Measurements from ENCODE around the gene TREML2. TPM values are rescaled to one million over a fixed set of nuclear protein-coding genes. Genes with fewer than 3 reads are reported as not detected.

Gene TREML2
- total and polyA plus RNA-seq, 4 donors, result 0.30 to 0.62 (median 0.38) TPM; not detected in 1

DNA sequence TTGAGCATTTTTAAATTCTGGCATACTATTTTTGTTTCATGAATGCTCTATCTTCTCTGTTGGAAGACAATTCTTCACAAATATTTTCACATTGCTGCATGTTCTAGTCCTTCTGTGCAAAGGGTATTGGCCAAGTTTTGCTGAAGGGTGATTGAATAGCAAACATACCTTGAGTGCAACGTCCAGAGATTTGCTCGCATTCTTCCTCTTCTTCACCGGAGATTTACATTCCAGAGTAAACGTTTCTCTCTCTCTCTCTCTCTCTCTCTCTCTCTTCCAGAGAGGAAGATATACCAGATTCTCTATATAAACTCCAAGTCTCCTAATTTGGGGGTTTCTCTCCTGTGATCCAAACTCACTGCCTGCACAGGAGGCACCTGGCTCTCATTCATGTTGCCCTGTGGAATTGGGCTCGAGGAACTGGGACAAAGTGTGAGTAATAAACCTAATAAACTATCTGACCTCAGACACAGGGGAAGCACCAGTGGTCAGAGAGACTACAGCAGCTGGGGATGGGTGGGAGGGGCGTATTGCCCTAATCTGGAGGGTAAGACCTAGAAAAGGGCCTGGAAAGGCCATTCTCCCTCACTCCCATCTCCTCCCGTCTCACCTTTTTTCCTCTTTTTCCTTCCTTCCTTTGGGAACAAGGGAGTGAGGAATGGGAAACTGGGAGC is 45.7 kb downstream of the TREML2 start:
- DNase-seq (no peak), ATAC-seq (ENCODE audit: low FRiP score) (no peak)
- no peaks in the 10 kb centered on the region for H3K27me3 ChIP-seq (ENCODE audit: control insufficient read depth in 1 of 2, insufficient read depth in 2 of 2, low read length in 1 of 2)
- no peaks in the 10 kb centered on the region for H3K4me1 ChIP-seq (ENCODE audit: control insufficient read depth in 1 of 2, insufficient read depth in 2 of 2, low read length in 2 of 2)
- no peak overlapping the region for H3K4me3 ChIP-seq (ENCODE audit: low read length in 2 of 2)
- intact Hi-C loops (cut with DNase I), result no loop called here
- no peaks in the 10 kb centered on the region for H3K9me3 ChIP-seq (ENCODE audit: control insufficient read depth, low read length)
- WGBS, 2 donors, result 29 to 38% methylated on average over 7 of the region's 7 CpGs
- H3K27ac ChIP-seq (ENCODE audit: low read depth in 1 of 2, low read length in 2 of 2), result no peak overlapping the region
- no peaks in the 10 kb centered on the region for H3K36me3 ChIP-seq (ENCODE audit: control insufficient read depth in 1 of 2, insufficient read depth in 2 of 2, low read length in 1 of 2)

DNA sequence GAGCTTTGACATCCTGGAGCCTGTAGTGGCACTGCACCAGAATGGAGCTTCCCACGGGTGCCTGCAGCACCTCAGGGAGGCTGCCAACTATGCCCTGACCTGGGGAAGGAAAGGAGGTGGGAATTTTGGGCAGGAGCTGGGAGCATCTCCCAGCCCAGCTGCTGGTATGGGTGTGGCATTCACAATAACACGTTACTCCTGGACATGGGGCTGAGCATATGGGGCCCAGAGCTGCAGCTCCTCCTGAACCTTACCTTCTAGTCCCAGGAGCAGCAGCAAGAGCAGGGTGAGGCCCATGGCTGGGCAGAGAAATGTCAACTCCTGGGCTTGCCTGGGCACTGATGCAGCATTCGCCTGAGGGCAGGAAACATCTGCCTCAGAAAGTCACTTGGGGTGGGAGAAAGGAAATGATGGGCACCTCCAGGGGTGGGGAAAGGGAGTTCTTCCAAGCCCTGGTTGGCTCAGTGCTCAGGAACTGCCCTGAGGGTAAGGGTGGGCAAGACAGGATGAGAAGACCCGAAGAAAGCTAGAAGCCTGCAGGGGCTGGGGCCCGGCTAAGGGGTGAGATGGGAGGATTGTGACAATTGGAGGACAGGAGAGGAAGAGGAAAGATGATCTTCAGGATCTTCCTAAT is 46.8 kb downstream of the TREML2 start, which contains the start of gene TREML1:
TREML1 (minus strand) TSS at position 356 of the 634 bp plus-strand sequence; CDS start at position 297, 59 bp downstream.
- Histone ChIP-seq H3K36me3 (ENCODE audit: control insufficient read depth in 1 of 2, insufficient read depth in 2 of 2, low read length in 1 of 2) (no peaks in the 10 kb centered on the region), H3K4me3 (ENCODE audit: low read length in 2 of 2) (no peak within 1 kb of the TSS), H3K27me3 (ENCODE audit: control insufficient read depth in 1 of 2, insufficient read depth in 2 of 2, low read length in 1 of 2) (no peaks in the 10 kb centered on the region), H3K9me3 (ENCODE audit: control insufficient read depth, low read length) (no peaks in the 10 kb centered on the region), H3K4me1 (ENCODE audit: control insufficient read depth in 1 of 2, insufficient read depth in 2 of 2, low read length in 2 of 2) (no peaks in the 10 kb centered on the region), H3K27ac (ENCODE audit: low read depth in 1 of 2, low read length in 2 of 2) (no peak within 1 kb of the TSS)
- WGBS, 2 donors, result 74 to 82% methylated on average over 5 of the region's 5 CpGs
- ATAC-seq (ENCODE audit: low FRiP score), result no peak
- intact Hi-C loops (cut with DNase I), result no loop called here
- no peak for DNase-seq

DNA sequence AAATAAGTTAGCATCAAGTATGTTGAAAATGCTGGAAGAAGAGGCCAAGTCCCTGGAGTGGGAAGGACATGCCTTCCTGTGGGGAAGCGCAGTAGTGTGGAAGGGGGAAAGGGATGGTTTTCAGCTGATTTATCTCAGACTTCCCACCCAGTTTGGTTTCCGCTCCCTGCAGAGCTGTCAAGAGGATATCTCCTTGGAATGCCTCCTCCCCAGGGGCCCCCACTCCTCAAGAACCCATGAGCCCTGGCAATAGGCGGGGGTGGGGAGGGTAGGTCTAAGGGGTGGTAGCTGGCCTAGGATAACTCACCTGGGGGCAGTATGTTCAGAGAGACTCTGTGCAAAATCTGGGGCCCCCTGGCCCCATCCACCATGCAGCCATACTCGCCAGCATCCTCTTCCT is 47.5 kb downstream of the TREML2 start:
- Histone ChIP-seq H3K36me3 (ENCODE audit: control insufficient read depth in 1 of 2, insufficient read depth in 2 of 2, low read length in 1 of 2) (no peaks in the 10 kb centered on the region), H3K27ac (ENCODE audit: low read depth in 1 of 2, low read length in 2 of 2) (no peak overlapping the region), H3K4me1 (ENCODE audit: control insufficient read depth in 1 of 2, insufficient read depth in 2 of 2, low read length in 2 of 2) (no peaks in the 10 kb centered on the region), H3K27me3 (ENCODE audit: control insufficient read depth in 1 of 2, insufficient read depth in 2 of 2, low read length in 1 of 2) (no peaks in the 10 kb centered on the region), H3K4me3 (ENCODE audit: low read length in 2 of 2) (no peak overlapping the region), H3K9me3 (ENCODE audit: control insufficient read depth, low read length) (no peaks in the 10 kb centered on the region)
- DNase-seq, result no peak
- 71 to 83% methylated on average over 4 of the region's 4 CpGs for WGBS, 2 donors
- no peak for ATAC-seq (ENCODE audit: low FRiP score)
- intact Hi-C loops (cut with DNase I), result no loop called here

DNA sequence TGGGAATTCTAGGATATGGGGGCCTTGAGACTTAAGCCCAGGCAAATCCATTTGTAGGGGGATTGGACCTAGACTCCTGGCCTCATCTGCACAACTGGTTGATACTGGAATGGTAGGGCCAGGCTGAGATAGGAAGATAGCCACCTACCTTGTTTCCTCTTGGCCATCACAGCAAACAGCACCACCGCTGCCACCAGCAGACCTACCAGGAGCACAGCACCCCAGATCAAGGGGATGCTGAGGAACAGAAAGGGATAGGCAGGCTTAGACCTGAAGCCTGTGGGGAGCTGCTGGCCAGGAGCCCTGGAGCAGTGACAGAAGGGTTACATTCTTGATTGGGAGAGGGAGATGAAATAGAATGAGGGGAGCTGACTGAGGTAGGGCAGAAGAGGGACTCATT is 50.3 kb downstream of the TREML2 start:
- H3K27ac ChIP-seq (ENCODE audit: low read depth in 1 of 2, low read length in 2 of 2), result no peak overlapping the region
- H3K36me3 ChIP-seq (ENCODE audit: control insufficient read depth in 1 of 2, insufficient read depth in 2 of 2, low read length in 1 of 2), result peaks cover 0 to 2% of the 10 kb centered on the region in 2 donors
- ATAC-seq (ENCODE audit: low FRiP score) (no peak), DNase-seq (no peak)
- intact Hi-C loops (cut with DNase I), result no loop called here
- H3K9me3 ChIP-seq (ENCODE audit: control insufficient read depth, low read length), result no peaks in the 10 kb centered on the region
- no peaks in the 10 kb centered on the region for H3K27me3 ChIP-seq (ENCODE audit: control insufficient read depth in 1 of 2, insufficient read depth in 2 of 2, low read length in 1 of 2)
- H3K4me1 ChIP-seq (ENCODE audit: control insufficient read depth in 1 of 2, insufficient read depth in 2 of 2, low read length in 2 of 2), result no peaks in the 10 kb centered on the region
- H3K4me3 ChIP-seq (ENCODE audit: low read length in 2 of 2), result no peak overlapping the region
- 86 to 91% methylated on average over 1 of the region's 1 CpG for WGBS, 2 donors

DNA sequence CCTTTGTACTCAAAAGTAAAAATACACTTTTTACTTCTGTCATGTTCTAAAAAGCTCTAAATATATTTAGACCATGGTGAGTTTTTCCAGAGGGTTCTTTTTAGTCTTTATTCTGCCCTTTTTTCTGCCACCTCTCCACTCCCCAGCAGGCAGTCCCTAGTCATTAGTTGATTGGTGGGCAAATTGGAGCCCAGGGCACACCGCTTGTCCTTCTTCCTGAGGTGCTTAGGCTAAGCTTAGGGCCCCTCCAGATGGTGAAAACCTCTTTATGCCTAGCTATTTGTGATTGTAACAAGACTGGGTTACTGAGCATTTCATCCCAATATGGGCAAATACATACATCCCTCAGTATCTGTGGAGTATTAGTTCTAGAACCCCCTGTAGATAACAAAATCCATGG is 53.0 kb downstream of the TREML2 start:
- H3K4me1 ChIP-seq (ENCODE audit: control insufficient read depth in 1 of 2, insufficient read depth in 2 of 2, low read length in 2 of 2), result no peaks in the 10 kb centered on the region
- H3K36me3 ChIP-seq (ENCODE audit: control insufficient read depth in 1 of 2, insufficient read depth in 2 of 2, low read length in 1 of 2), result peaks cover 0 to 2% of the 10 kb centered on the region in 2 donors
- no peak overlapping the region for H3K27ac ChIP-seq (ENCODE audit: low read depth in 1 of 2, low read length in 2 of 2)
- DNase-seq (no peak), ATAC-seq (ENCODE audit: low FRiP score) (no peak)
- no peak overlapping the region for H3K4me3 ChIP-seq (ENCODE audit: low read length in 2 of 2)
- no peaks in the 10 kb centered on the region for H3K9me3 ChIP-seq (ENCODE audit: control insufficient read depth, low read length)
- WGBS, 2 donors, result 96 to 99% methylated on average over 1 of the region's 1 CpG
- intact Hi-C loops (cut with DNase I), result no loop called here
- no peaks in the 10 kb centered on the region for H3K27me3 ChIP-seq (ENCODE audit: control insufficient read depth in 1 of 2, insufficient read depth in 2 of 2, low read length in 1 of 2)

Other genes starting within 250 kb of the TREML2 start
- gene UNC5CL, start 161.9 kb downstream of the TREML2 start, total RNA-seq, result 1 to 10 TPM in 1 of 2 donors, under 1 TPM in 1; 0.75 to 1.4 TPM
- 1 to 10 TPM in 1 of 2 donors, under 1 TPM in 1; 0.72 to 1.3 TPM for gene UNC5CL, start 161.9 kb downstream of the TREML2 start, polyA plus RNA-seq
- not detected for gene TSPO2, start 158.7 kb downstream of the TREML2 start, total RNA-seq
- not detected for gene TSPO2, start 158.7 kb downstream of the TREML2 start, polyA plus RNA-seq
- gene APOBEC2, start 147.9 kb downstream of the TREML2 start, total RNA-seq, result not detected
- not detected for gene APOBEC2, start 147.9 kb downstream of the TREML2 start, polyA plus RNA-seq
- gene OARD1, start 128.8 kb downstream of the TREML2 start, total RNA-seq, result 10 to 100 TPM; 11.3 to 15.0 TPM
- gene OARD1, start 128.8 kb downstream of the TREML2 start, polyA plus RNA-seq, result 10 to 100 TPM; 21.7 to 38.1 TPM
- 10 to 100 TPM; 13.3 to 18.6 TPM for gene NFYA, start 128.2 kb downstream of the TREML2 start, total RNA-seq
- gene NFYA, start 128.2 kb downstream of the TREML2 start, polyA plus RNA-seq, result 1 to 10 TPM; 5.6 to 6.7 TPM
- gene TREML1, start 46.8 kb downstream of the TREML2 start, total RNA-seq, result 1 to 10 TPM; 1.2 to 1.7 TPM
- gene TREML1, start 46.8 kb downstream of the TREML2 start, polyA plus RNA-seq, result not detected
- 1 to 10 TPM; 6.6 to 8.1 TPM for gene TREM2, start 38.0 kb downstream of the TREML2 start, total RNA-seq
- gene TREM2, start 38.0 kb downstream of the TREML2 start, polyA plus RNA-seq, result 10 to 100 TPM in 1 of 2 donors, 1 to 10 TPM in 1; 4.7 to 11.3 TPM
- under 1 TPM in 1 of 2 donors, not detected in 1; 0.49 TPM for gene TREML4, start 27.2 kb upstream of the TREML2 start, total RNA-seq
- not detected for gene TREML4, start 27.2 kb upstream of the TREML2 start, polyA plus RNA-seq
- gene TREM1, start 85.5 kb upstream of the TREML2 start, total RNA-seq, result 10 to 100 TPM in 1 of 2 donors, 1 to 10 TPM in 1; 6.2 to 18.4 TPM
- 1 to 10 TPM in 1 of 2 donors, not detected in 1; 6.5 TPM for gene TREM1, start 85.5 kb upstream of the TREML2 start, polyA plus RNA-seq
- gene NCR2, start 134.5 kb upstream of the TREML2 start, total RNA-seq, result not detected
- not detected for gene NCR2, start 134.5 kb upstream of the TREML2 start, polyA plus RNA-seq